ENCODE measurements around the gene ADAMTSL1. TPM values are rescaled to one million over a fixed set of nuclear protein-coding genes. Genes with fewer than 3 reads are reported as not detected.

ADAMTSL1 gene
- total RNA-seq, 1 donor from 2014 or later = 12.3 TPM

DNA sequence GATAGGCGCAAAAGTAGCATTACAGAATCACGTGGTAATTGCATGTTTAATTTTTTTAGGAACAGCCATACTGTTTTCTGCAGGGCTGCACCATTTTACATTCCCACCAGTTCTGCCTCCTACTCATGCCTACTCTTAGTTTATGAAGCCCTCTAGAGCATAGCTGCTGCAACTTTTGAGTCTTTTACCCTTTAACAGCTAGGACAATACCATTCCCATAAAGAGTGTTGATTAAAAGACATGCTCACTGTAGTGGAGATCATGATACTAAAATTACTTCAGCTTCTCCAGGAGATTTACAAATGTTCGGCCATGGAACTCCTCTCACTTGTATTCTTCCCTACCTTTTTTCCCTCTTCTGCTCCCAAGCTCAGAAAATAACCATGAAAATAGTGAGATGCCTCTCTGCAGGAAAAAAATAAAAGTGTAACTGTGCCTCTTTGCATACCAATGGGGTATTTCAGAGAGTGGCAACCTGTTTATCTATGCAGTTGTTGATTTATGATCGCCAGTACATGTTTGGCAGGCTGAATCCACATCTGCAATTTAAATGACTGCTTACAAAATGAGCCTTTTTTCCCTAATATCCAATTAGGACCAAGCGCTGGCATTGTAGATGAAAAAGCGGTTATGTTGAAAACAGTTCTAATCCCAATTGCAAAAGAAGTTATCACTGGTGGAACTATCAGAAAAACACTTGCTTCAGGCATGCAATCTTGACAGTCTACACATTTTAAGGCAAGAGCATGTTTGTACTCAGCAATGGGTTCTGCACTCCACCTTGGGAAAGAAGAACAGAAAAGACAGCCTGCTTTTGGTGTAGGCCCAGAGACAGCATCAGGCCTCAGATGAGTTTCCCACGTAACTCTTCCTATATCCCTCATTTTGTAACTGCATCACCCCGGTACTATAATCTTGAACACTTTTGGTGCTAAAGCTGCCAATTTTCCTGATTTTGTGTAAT lies 131.1 kb downstream of the ADAMTSL1 start:
- Histone ChIP-seq H3K27me3 (no peaks in the 10 kb centered on the region), H3K36me3 (no peaks in the 10 kb centered on the region), H3K4me3 (no peak overlapping the region), H3K27ac (peak overlapping the region; percentile 52 to 69), H3K4me1 (peaks cover 0 to 8% of the 10 kb centered on the region in 2 donors), H3K9me3 (no peaks in the 10 kb centered on the region)
- TF ChIP-seq, protein P1, sequence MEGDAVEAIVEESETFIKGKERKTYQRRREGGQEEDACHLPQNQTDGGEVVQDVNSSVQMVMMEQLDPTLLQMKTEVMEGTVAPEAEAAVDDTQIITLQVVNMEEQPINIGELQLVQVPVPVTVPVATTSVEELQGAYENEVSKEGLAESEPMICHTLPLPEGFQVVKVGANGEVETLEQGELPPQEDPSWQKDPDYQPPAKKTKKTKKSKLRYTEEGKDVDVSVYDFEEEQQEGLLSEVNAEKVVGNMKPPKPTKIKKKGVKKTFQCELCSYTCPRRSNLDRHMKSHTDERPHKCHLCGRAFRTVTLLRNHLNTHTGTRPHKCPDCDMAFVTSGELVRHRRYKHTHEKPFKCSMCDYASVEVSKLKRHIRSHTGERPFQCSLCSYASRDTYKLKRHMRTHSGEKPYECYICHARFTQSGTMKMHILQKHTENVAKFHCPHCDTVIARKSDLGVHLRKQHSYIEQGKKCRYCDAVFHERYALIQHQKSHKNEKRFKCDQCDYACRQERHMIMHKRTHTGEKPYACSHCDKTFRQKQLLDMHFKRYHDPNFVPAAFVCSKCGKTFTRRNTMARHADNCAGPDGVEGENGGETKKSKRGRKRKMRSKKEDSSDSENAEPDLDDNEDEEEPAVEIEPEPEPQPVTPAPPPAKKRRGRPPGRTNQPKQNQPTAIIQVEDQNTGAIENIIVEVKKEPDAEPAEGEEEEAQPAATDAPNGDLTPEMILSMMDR (IDR thresholded peaks at IDR 0.05) = no peak
- intact Hi-C loops (cut with DNase I) = no loop called here
- no peak for DNase-seq (ENCODE audit: low spot score in 2 of 2)

DNA sequence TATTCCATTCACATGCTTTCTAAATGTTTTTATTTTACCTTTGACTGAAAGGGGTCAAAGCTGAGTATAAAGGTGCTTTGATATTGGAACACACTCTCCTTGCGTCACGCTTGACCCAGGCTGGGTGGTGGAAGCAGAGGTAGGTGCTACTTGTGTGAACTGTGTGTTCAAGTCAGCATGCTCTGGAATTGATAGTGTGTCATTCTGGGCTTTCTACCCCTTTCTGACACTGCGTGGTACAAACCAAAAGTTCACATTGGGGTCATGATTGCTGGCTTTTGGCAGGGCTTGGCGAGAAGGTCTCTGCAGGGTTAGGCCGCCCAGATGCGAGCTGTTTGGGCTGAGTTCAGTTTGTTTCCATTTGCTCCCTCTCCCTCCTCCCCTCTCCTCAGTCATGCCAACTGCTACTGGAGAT lies 131.8 kb downstream of the ADAMTSL1 start:
- Histone ChIP-seq H3K36me3 (no peaks in the 10 kb centered on the region), H3K4me3 (peak overlapping the region in 1 of 2 donors; percentile 19), H3K9me3 (no peaks in the 10 kb centered on the region), H3K27ac (peak overlapping the region; percentile 52 to 69), H3K4me1 (peaks cover 0 to 8% of the 10 kb centered on the region in 2 donors), H3K27me3 (no peaks in the 10 kb centered on the region)
- peak in 1 of 2 donors; percentile 64 for DNase-seq (ENCODE audit: low spot score in 2 of 2)
- TF ChIP-seq, protein P1 (IDR thresholded peaks at IDR 0.05) = no peak
- intact Hi-C loops (cut with DNase I) = no loop called here

DNA sequence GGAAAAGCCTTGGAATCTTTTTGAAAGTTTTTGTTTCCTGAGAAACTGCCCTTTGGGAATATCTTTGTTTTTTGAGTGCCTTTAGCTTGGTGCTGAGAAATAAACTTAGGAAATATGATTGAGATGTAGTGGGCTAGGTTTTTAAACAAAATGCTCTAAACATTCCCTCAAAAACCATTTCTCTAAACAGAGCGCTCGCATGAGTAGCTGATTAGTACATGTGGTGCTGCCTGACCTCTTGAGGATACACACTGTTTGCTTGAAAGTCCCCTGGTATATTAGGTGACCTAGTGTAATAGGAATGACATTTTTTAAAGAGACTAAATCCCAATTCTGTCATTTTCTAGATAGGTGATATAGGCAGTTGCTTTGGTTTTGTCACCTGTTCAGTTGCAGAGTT lies 132.3 kb downstream of the ADAMTSL1 start:
- TF ChIP-seq, protein P1 (IDR thresholded peaks at IDR 0.05) = no peak
- H3K4me3 ChIP-seq = peak overlapping the region in 1 of 2 donors; percentile 19

DNA sequence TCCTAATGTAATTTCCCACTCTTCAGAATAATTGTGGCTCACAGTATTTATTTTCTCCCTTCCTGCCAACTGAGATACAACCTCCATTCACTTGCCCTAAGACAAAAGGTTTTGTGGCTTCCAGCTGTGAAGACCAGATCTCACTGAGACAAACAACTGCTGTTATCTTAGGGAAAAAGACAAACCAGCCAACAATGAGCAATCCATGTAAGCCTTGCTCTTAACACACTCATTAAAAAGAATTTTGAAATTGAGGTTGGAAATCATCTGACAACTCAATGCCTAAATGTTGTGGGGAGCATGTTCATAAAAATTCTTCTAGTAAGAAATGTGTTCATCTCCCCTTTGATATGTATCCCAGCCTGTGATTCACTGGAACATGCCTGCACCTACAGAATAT lies 132.9 kb downstream of the ADAMTSL1 start:
- H3K9me3 ChIP-seq = no peaks in the 10 kb centered on the region
- H3K27me3 ChIP-seq = no peaks in the 10 kb centered on the region
- H3K27ac ChIP-seq = peak overlapping the region in 1 of 2 donors; percentile 69
- no peak for DNase-seq (ENCODE audit: low spot score in 2 of 2)
- intact Hi-C loops (cut with DNase I) = no loop called here
- no peak overlapping the region for H3K4me3 ChIP-seq
- no peaks in the 10 kb centered on the region for H3K36me3 ChIP-seq
- TF ChIP-seq, protein P1 (IDR thresholded peaks at IDR 0.05) = no peak
- H3K4me1 ChIP-seq = peaks cover 0 to 8% of the 10 kb centered on the region in 2 donors

More for the DNA sequence above, 132.3 kb downstream of the ADAMTSL1 start:
- no peaks in the 10 kb centered on the region for H3K36me3 ChIP-seq
- intact Hi-C loops (cut with DNase I) = no loop called here
- H3K27me3 ChIP-seq = no peaks in the 10 kb centered on the region
- no peak for DNase-seq (ENCODE audit: low spot score in 2 of 2)
- H3K9me3 ChIP-seq = no peaks in the 10 kb centered on the region
- peak overlapping the region; percentile 52 to 69 for H3K27ac ChIP-seq
- H3K4me1 ChIP-seq = peaks cover 0 to 8% of the 10 kb centered on the region in 2 donors

DNA sequence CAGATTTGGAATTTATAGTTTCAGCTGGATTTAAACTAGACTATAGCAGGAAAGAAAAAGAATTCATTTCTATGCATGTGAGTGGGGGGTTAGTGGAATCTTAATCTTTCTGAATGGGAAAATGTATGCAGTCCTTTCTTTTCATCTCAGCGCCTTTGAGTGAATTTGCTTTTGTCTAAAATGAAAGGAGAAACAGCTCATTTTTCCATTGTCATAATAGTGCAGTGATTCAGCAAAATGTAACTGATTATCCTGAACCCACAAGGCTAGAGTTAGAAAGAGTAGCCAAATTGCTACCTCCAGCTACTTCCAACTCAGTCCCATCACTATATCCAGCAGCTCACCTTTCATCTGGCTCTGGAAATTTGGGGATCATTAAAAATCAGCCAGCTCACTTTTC lies 134.4 kb downstream of the ADAMTSL1 start:
- no peaks in the 10 kb centered on the region for H3K9me3 ChIP-seq
- peaks cover 0 to 8% of the 10 kb centered on the region in 2 donors for H3K4me1 ChIP-seq
- TF ChIP-seq, protein P1 (IDR thresholded peaks at IDR 0.05) = no peak
- no peaks in the 10 kb centered on the region for H3K27me3 ChIP-seq
- no peaks in the 10 kb centered on the region for H3K36me3 ChIP-seq
- no peak overlapping the region for H3K4me3 ChIP-seq
- intact Hi-C loops (cut with DNase I) = no loop called here
- no peak overlapping the region for H3K27ac ChIP-seq
- DNase-seq (ENCODE audit: low spot score in 2 of 2) = no peak
